ENCODE data around the gene HIKESHI. TPM values are rescaled to one million over a fixed set of nuclear protein-coding genes. Genes with fewer than 3 reads are reported as not detected.

HIKESHI gene
- total RNA-seq, 1 experiment from 2014 or later = 38.2 TPM

GRCh38 chr11:86279747-86280146, 22.3 kb upstream of the HIKESHI start:
- no peak overlapping the region for H3K4me3 ChIP-seq (replicated peaks in 1 of 2; ENCODE audit: low read depth in 1 of 2, low read length in 2 of 2)
- no peak overlapping the region for H2AFZ ChIP-seq (ENCODE audit: low read depth, low read length, poor library complexity, severe bottlenecking)
- H3K9me2 ChIP-seq (ENCODE audit: insufficient read depth) = no peaks in the 10 kb centered on the region
- CTCF ChIA-PET = no interaction called here
- H3K36me3 ChIP-seq (ENCODE audit: control insufficient read depth in 1 of 2, insufficient read depth in 2 of 2, low read length in 2 of 2) = peaks cover 12 to 17% of the 10 kb centered on the region in 2 experiments; a peak in 3 of 4 replicates
- no peak overlapping the region for H3K27ac ChIP-seq (ENCODE audit: low read depth, low read length)
- POLR2A ChIA-PET = no interaction called here
- no peak overlapping the region for H3K4me2 ChIP-seq (ENCODE audit: low read length)
- H3K79me2 ChIP-seq (ENCODE audit: insufficient read depth, low read length) = peaks cover 25% of the 10 kb centered on the region
- no peaks in the 10 kb centered on the region for H3K9me3 ChIP-seq (ENCODE audit: control insufficient read depth in 1 of 2, insufficient read depth in 1 of 2, low read depth in 1 of 2, low read length in 2 of 2)
- H3K27me3 ChIP-seq (ENCODE audit: insufficient read depth, low read length) = no peaks in the 10 kb centered on the region
- TF ChIP-seq EZH2 (IDR thresholded peaks at IDR 0.05) = no peak
- RAD21 ChIA-PET (ENCODE audit: low non-redundant PET in 1 of 2, low total read pairs in 2 of 2, uncharacterized antibody in 2 of 2, unreplicated experiment in 2 of 2) = no interaction called here
- no peaks in the 10 kb centered on the region for H3K4me1 ChIP-seq (ENCODE audit: control insufficient read depth in 1 of 2, insufficient read depth in 2 of 2, low read length in 2 of 2)
- intact Hi-C loops (cut with micrococcal nuclease) = loop anchor here (10.0 kb wide), 1 partner anchor 235 kb away; no protein-coding TSS in a partner anchor
- H3K9ac ChIP-seq (ENCODE audit: low read length) = no peak overlapping the region
- ATAC-seq (no peak), DNase-seq (ENCODE audit: low read depth, low spot score) (no peak)
- BruUV-seq (replicated peaks) = no TSS peak
- H4K20me1 ChIP-seq (ENCODE audit: insufficient read depth) = 0 out of 2 replicates have a peak, but pooled peaks cover 2% of the 10 kb centered on the region

GRCh38 chr11:86287468-86287796, 14.6 kb upstream of the HIKESHI start:
- Histone ChIP-seq H3K9me2 (ENCODE audit: insufficient read depth) (no peaks in the 10 kb centered on the region), H3K27me3 (ENCODE audit: insufficient read depth, low read length) (no peaks in the 10 kb centered on the region), H3K36me3 (ENCODE audit: control insufficient read depth in 1 of 2, insufficient read depth in 2 of 2, low read length in 2 of 2) (no peaks in the 10 kb centered on the region; a peak in 1 of 4 replicates), H3K9ac (ENCODE audit: low read length) (no peak overlapping the region), H2AFZ (ENCODE audit: low read depth, low read length, poor library complexity, severe bottlenecking) (no peak overlapping the region), H3K9me3 (ENCODE audit: control insufficient read depth in 1 of 2, insufficient read depth in 1 of 2, low read depth in 1 of 2, low read length in 2 of 2) (no peaks in the 10 kb centered on the region), H3K4me1 (ENCODE audit: control insufficient read depth in 1 of 2, insufficient read depth in 2 of 2, low read length in 2 of 2) (no peaks in the 10 kb centered on the region), H3K27ac (ENCODE audit: low read depth, low read length) (no peak overlapping the region), H3K79me2 (ENCODE audit: insufficient read depth, low read length) (no peaks in the 10 kb centered on the region), H4K20me1 (ENCODE audit: insufficient read depth) (no peaks in the 10 kb centered on the region), H3K4me3 (replicated peaks in 1 of 2; ENCODE audit: low read depth in 1 of 2, low read length in 2 of 2) (no peak overlapping the region), H3K4me2 (ENCODE audit: low read length) (no peak overlapping the region)
- BruUV-seq (replicated peaks) = no TSS peak
- no peak for DNase-seq (ENCODE audit: low read depth, low spot score)
- ChIA-PET CTCF (no interaction called here), RAD21 (ENCODE audit: low non-redundant PET in 1 of 2, low total read pairs in 2 of 2, uncharacterized antibody in 2 of 2, unreplicated experiment in 2 of 2) (no interaction called here), POLR2A (no interaction called here)
- no peak for TF ChIP-seq TCF7L2 (IDR thresholded peaks at IDR 0.05; ENCODE audit: borderline replicate concordance, extremely low read depth, insufficient read depth, insufficient read length)
- TF ChIP-seq ZFX (IDR thresholded peaks at IDR 0.05) = no peak
- no peak for TF ChIP-seq RAD21 (IDR thresholded peaks at IDR 0.05; ENCODE audit: low read depth)
- TF ChIP-seq POLR2AphosphoS5 (IDR thresholded peaks at IDR 0.05; ENCODE audit: low read depth, low read length) = no peak
- no peak for TF ChIP-seq ZNF274 (IDR thresholded peaks at IDR 0.05; ENCODE audit: low read depth, low read length)
- no peak for TF ChIP-seq REST (IDR thresholded peaks at IDR 0.05; ENCODE audit: low read depth)
- TF ChIP-seq SRF (IDR thresholded peaks at IDR 0.05; ENCODE audit: low read depth) = no peak
- no peak for TF ChIP-seq POLR2A (IDR thresholded peaks at IDR 0.05; ENCODE audit: borderline replicate concordance, extremely low read depth, insufficient read depth, insufficient read length)
- TF ChIP-seq EZH2 (IDR thresholded peaks at IDR 0.05) = no peak
- no peak for TF ChIP-seq CEBPB (IDR thresholded peaks at IDR 0.05; ENCODE audit: low read depth)
- no peak for ATAC-seq
- intact Hi-C loops (cut with micrococcal nuclease) = no loop called here
